H1 (cell line): ENCODE results near the gene VWF. TPM values are rescaled to one million over a fixed set of nuclear protein-coding genes. Genes with fewer than 3 reads are reported as not detected.
A peak's percentile ranks its signal among the peaks of the same experiment; 100 is the strongest.

Source experiments
- CTCF ChIA-PET: fragments of 300-600 bp; sonication (Branson Sonifier 250); formaldehyde crosslinking; loops from one replicate; lab custom pipeline; 2021; ENCODE audit not compliant: partially characterized antibody; lab: Charles Lee
- POLR2A ChIA-PET: fragments of 300-600 bp; sonication (Branson Sonifier 250); formaldehyde crosslinking; loops from one replicate; lab custom pipeline; 2021; ENCODE audit warnings: inconsistent platforms; ENCODE audit not compliant: partially characterized antibody; lab: Charles Lee
- DNase-seq, 2 experiments: peaks; one replicate each; pipeline versions ENCODE4 v3.0.0 to v3.0.0-alpha.2; 2010 to 2022; ENCODE audit warnings: low spot score in 2 of 2, low read depth in 1 of 2, mixed read lengths in 1 of 2
- FAIRE-seq: peaks from 2 replicates; lab custom pipeline; 2011; peaks lifted over from hg19 to GRCh38; lab: Jason Lieb, UNC
- H2AFZ ChIP-seq: 2 replicates; pipeline ENCODE4 v1.8.1; 2012; ENCODE audit warnings: low read length, inconsistent platforms
- H2AK5ac ChIP-seq: 2 replicates; pipeline ENCODE4 v1.6.1; 2013; ENCODE audit warnings: low read depth, low read length
- H2BK120ac ChIP-seq: replicated peaks from 2 replicates; pipeline ENCODE3; 2013; ENCODE audit warnings: low read depth, low read length, inconsistent platforms
- H2BK12ac ChIP-seq: 2 replicates; pipeline ENCODE4 v1.6.1; 2013; ENCODE audit warnings: low read depth, low read length
- H2BK15ac ChIP-seq: 2 replicates; pipeline ENCODE4 v1.6.1; 2013; ENCODE audit warnings: low read length
- H2BK20ac ChIP-seq: 2 replicates; pipeline ENCODE4 v1.6.1; 2013; ENCODE audit warnings: low read length
- H2BK5ac ChIP-seq: 2 replicates; pipeline ENCODE4 v1.6.1; 2013; ENCODE audit warnings: low read depth, low read length
- H3K14ac ChIP-seq: 2 replicates; pipeline ENCODE4 v1.6.1; 2013; ENCODE audit warnings: inconsistent platforms; ENCODE audit not compliant: insufficient read length
- H3K18ac ChIP-seq: 2 replicates; pipeline ENCODE4 v1.6.1; 2013; ENCODE audit warnings: low read length; ENCODE audit errors: extremely low read depth
- H3K23ac ChIP-seq: 2 replicates; pipeline ENCODE4 v1.6.1; 2013; ENCODE audit warnings: inconsistent platforms; ENCODE audit not compliant: insufficient read length
- H3K23me2 ChIP-seq: 2 replicates; pipeline ENCODE4 v1.6.1; 2013; ENCODE audit warnings: low read depth, low read length
- H3K27ac ChIP-seq: 2 replicates; pipeline ENCODE4 v1.6.1; 2011; ENCODE audit warnings: low read depth, low read length, inconsistent platforms
- H3K27me3 ChIP-seq, 4 experiments: replicated peaks in 1 of 4; 1 replicate in 1 of 4; 2 replicates in 3 of 4; pipeline versions ENCODE4 v1.6.1 to v1.8.1; 2011 to 2013; ENCODE audit warnings: low read length in 3 of 4, mild to moderate bottlenecking in 3 of 4, inconsistent platforms in 2 of 4, mixed read lengths in 2 of 4, moderate library complexity in 1 of 4; ENCODE audit not compliant: control insufficient read depth in 3 of 4, insufficient read depth in 3 of 4; ENCODE audit errors: extremely low read depth in 1 of 4
- H3K36me3 ChIP-seq, 4 experiments: 2 replicates each; pipeline versions ENCODE4 v1.6.1 to v1.8.1; 2011 to 2013; ENCODE audit warnings: mild to moderate bottlenecking in 4 of 4, low read length in 3 of 4, moderate library complexity in 2 of 4, control low read depth in 1 of 4, inconsistent platforms in 1 of 4; ENCODE audit not compliant: insufficient read depth in 4 of 4, control insufficient read depth in 2 of 4
- H3K4ac ChIP-seq: replicated peaks from 2 replicates; pipeline ENCODE3; 2013; ENCODE audit warnings: low read length, low read depth, mixed read lengths, inconsistent platforms; ENCODE audit not compliant: insufficient read length
- H3K4me1 ChIP-seq, 4 experiments: replicated peaks in 1 of 4; 1 replicate in 1 of 4; 2 replicates in 3 of 4; pipeline versions ENCODE4 v1.6.1 to v1.8.1; 2011 to 2013; ENCODE audit warnings: low read length in 3 of 4, inconsistent platforms in 2 of 4, mixed read lengths in 1 of 4; ENCODE audit not compliant: insufficient read depth in 4 of 4, control insufficient read depth in 3 of 4
- H3K4me2 ChIP-seq, 2 experiments: 2 replicates each; pipeline versions ENCODE4 v1.6.1 to v1.8.1; 2011 to 2013; ENCODE audit warnings: low read depth in 2 of 2, low read length in 2 of 2, control low read depth in 1 of 2, inconsistent platforms in 1 of 2, mild to moderate bottlenecking in 1 of 2; ENCODE audit not compliant: insufficient read depth in 1 of 2
- H3K4me3 ChIP-seq, 4 experiments: fragments of 200-600, 300-600 bp in 1 of 4; sonication (generic), shearing (Covaris generic), sonication (Bioruptor Twin) in 1 of 4; 2 replicates each; pipeline versions ENCODE4 v1.5.1 to v1.8.1; 2011 to 2016; ENCODE audit warnings: low read length in 4 of 4, low read depth in 3 of 4, control low read depth in 2 of 4, inconsistent platforms in 2 of 4, mild to moderate bottlenecking in 2 of 4, mixed read lengths in 1 of 4, moderate library complexity in 1 of 4; ENCODE audit not compliant: insufficient read depth in 2 of 4; ENCODE audit errors: extremely low read depth in 1 of 4
- H3K56ac ChIP-seq: replicated peaks from 2 replicates; pipeline ENCODE3; 2013; ENCODE audit warnings: low read depth, mild to moderate bottlenecking, mixed read lengths, low read length, inconsistent platforms; ENCODE audit not compliant: insufficient read length
- H3K79me1 ChIP-seq: 2 replicates; pipeline ENCODE4 v1.6.1; 2013; ENCODE audit warnings: low read depth, low read length, control low read depth
- H3K79me2 ChIP-seq, 2 experiments: 2 replicates each; pipeline versions ENCODE4 v1.6.1 to v1.8.1; 2012 to 2013; ENCODE audit warnings: low read length in 2 of 2, mild to moderate bottlenecking in 2 of 2, inconsistent platforms in 1 of 2; ENCODE audit not compliant: insufficient read depth in 2 of 2, control insufficient read depth in 1 of 2
- H3K9ac ChIP-seq, 4 experiments: replicated peaks in 1 of 4; 1 replicate in 1 of 4; 2 replicates in 3 of 4; pipeline versions ENCODE4 v1.6.1 to v1.8.1; 2011 to 2013; ENCODE audit warnings: low read depth in 3 of 4, low read length in 3 of 4, control low read depth in 2 of 4, mild to moderate bottlenecking in 2 of 4, moderate library complexity in 2 of 4, inconsistent platforms in 1 of 4; ENCODE audit errors: extremely low read depth in 1 of 4
- H3K9me3 ChIP-seq, 2 experiments: 2 replicates each; pipeline versions ENCODE4 v1.6.1 to v1.8.1; 2012 to 2013; ENCODE audit warnings: mild to moderate bottlenecking in 2 of 2, moderate library complexity in 2 of 2, control low read depth in 1 of 2, inconsistent platforms in 1 of 2, low read depth in 1 of 2, low read length in 1 of 2, mixed read lengths in 1 of 2; ENCODE audit not compliant: insufficient read depth in 2 of 2
- H4K20me1 ChIP-seq, 2 experiments: replicated peaks in 1 of 2; 2 replicates each; pipeline versions ENCODE3 to v1.8.1; 2011 to 2013; ENCODE audit warnings: inconsistent platforms in 2 of 2, low read length in 2 of 2, mild to moderate bottlenecking in 1 of 2; ENCODE audit not compliant: insufficient read depth in 2 of 2, control insufficient read depth in 1 of 2
- H4K5ac ChIP-seq: 2 replicates; pipeline ENCODE4 v1.6.1; 2013; ENCODE audit warnings: low read length, low read depth, mixed read lengths, inconsistent platforms; ENCODE audit not compliant: insufficient read length
- H4K8ac ChIP-seq: 2 replicates; pipeline ENCODE4 v1.8.0; 2013; ENCODE audit warnings: mild to moderate bottlenecking, moderate library complexity, low read length, inconsistent platforms; ENCODE audit not compliant: insufficient read depth; ENCODE audit errors: extremely low read depth
- H4K91ac ChIP-seq: replicated peaks from 2 replicates; pipeline ENCODE3; 2013; ENCODE audit warnings: low read length, mixed read lengths, inconsistent platforms; ENCODE audit not compliant: insufficient read length
- ASH2L ChIP-seq: fragments of 200-600, 300-600 bp; sonication (generic); IDR thresholded peaks from one replicate; pipeline ENCODE4 v1.7.1; 2017; ENCODE audit warnings: low read length
- HDAC6 ChIP-seq: IDR thresholded peaks from one replicate; pipeline ENCODE4 v1.7.1; 2012; ENCODE audit warnings: low read depth, mild to moderate bottlenecking, inconsistent platforms, low read length, moderate library complexity
- KDM4A ChIP-seq: IDR thresholded peaks from one replicate; pipeline ENCODE4 v1.7.1; 2012; ENCODE audit warnings: low read depth, mild to moderate bottlenecking, moderate library complexity, low read length, inconsistent platforms; ENCODE audit not compliant: severe bottlenecking
- RFX5 ChIP-seq: IDR thresholded peaks from 2 replicates; pipeline ENCODE4 v1.6.1; 2011; ENCODE audit warnings: low read depth, low read length, improper control_type of control experiment, borderline replicate concordance
- WGBS, 2 experiments: shearing (Covaris generic) in 1 of 2; methylation state at CpG; one replicate each; pipeline versions ENCODE4 v1.1.6 to v1.1.7; 2013 to 2015; ENCODE audit warnings: low lambda C conversion rate in 2 of 2, mixed read lengths in 2 of 2, inconsistent platforms in 1 of 2, low coverage in 1 of 2, missing lambda C conversion rate in 1 of 2; ENCODE audit not compliant: insufficient replicate concordance in 2 of 2, insufficient coverage in 1 of 2, insufficient read length in 1 of 2; ENCODE audit errors: extremely low coverage in 1 of 2, missing lambda C conversion rate in 1 of 2; 5-methylcytosine and 5-hydroxymethylcytosine counted together
- polyA plus RNA-seq, 7 experiments: library from polyadenylated mRNA; depleted of rRNA in 3 of 7; stranded (reverse) in 5 of 7; unstranded in 2 of 7; fragments of >200 nt in 5 of 7; fragments of 200-250 nt in 2 of 7; gene quantifications; 1 replicate in 5 of 7; 2 replicates in 1 of 7; 4 replicates in 1 of 7; pipeline versions ENCODE4 v1.2.1 to v1.2.3, GENCODE V29; 2011 to 2013; ENCODE audit warnings: missing spikeins in 2 of 7, mixed read lengths in 2 of 7
- total RNA-seq: library from RNA; stranded (reverse); fragmentation: NEBNext Ultra II Directional; extraction: Animal tissue kit (Norgen Biotek cat#: 25700); gene quantifications from 2 replicates; pipeline ENCODE4 v1.2.1, GENCODE V29; 2021

The VWF gene
- total and polyA plus RNA-seq, 2 of the 8 experiments (the other 6 are each of a cell fraction or from before 2014, with no cell fraction given): 0.39 to 0.60 TPM

- 0 out of 2 replicates have a peak overlapping the region, but pooled peaks have one; percentile 65 for H2BK15ac ChIP-seq
- H3K4me2 ChIP-seq: no peak overlapping the region
- ChIA-PET CTCF (interaction anchor here (0.6 to 7.1 kb wide), 13 partner anchors 69 to 397 kb away, joined by 3 to 36 read pairs (median 4); no protein-coding TSS in a partner anchor), POLR2A (interaction anchor here (0.9 to 1.2 kb wide), 2 partner anchors 141 to 214 kb away, joined by 3 read pairs; partner anchors contain the start of gene CD9)
- FAIRE-seq (no peak), DNase-seq (no peak)
- no peak overlapping the region for H2BK5ac ChIP-seq
- 87% methylated on average over 14 of the region's 14 CpGs; no CpG with 5 or more reads in 1 of the 2 experiments for WGBS, 2 experiments
- H3K23ac ChIP-seq: no peak overlapping the region
- peaks cover 7 to 18% (median 16%) of the 10 kb centered on the region in 4 experiments for H3K4me1 ChIP-seq
- H4K8ac ChIP-seq: no peak overlapping the region; the same call in 1 of the 2 replicates
- H4K20me1 ChIP-seq: no peaks in the 10 kb centered on the region
- H3K23me2 ChIP-seq: peaks cover 8% of the 10 kb centered on the region; the same call in 1 of the 2 replicates
- TF ChIP-seq KDM4A (no peak), RFX5 (no peak), ASH2L (no peak), HDAC6 (no peak)
- no peak overlapping the region for H2BK120ac ChIP-seq
- no peak overlapping the region for H3K9ac ChIP-seq
- no peaks in the 10 kb centered on the region for H3K79me2 ChIP-seq
- no peak overlapping the region for H3K14ac ChIP-seq
- H3K79me1 ChIP-seq: no peaks in the 10 kb centered on the region
- no peak overlapping the region for H3K56ac ChIP-seq
- H2BK20ac ChIP-seq: no peak overlapping the region; the same call in 1 of the 2 replicates
- no peaks in the 10 kb centered on the region for H3K36me3 ChIP-seq
- no peak overlapping the region for H2AK5ac ChIP-seq
- no peak overlapping the region for H3K27ac ChIP-seq
- H3K27me3 ChIP-seq: peaks cover 0 to 16% (median 10%) of the 10 kb centered on the region in 4 experiments; a peak in 5 of 7 replicates
- H4K5ac ChIP-seq: no peak overlapping the region
- no peak overlapping the region for H3K4me3 ChIP-seq
- no peak overlapping the region for H2AFZ ChIP-seq
- H3K18ac ChIP-seq: no peak overlapping the region
- no peak overlapping the region for H3K4ac ChIP-seq
- no peaks in the 10 kb centered on the region for H3K9me3 ChIP-seq
- no peak overlapping the region for H4K91ac ChIP-seq
- no peak overlapping the region; the same call in 1 of the 2 replicates for H2BK12ac ChIP-seq
These were observed 64.5 kb downstream of the VWF start for GRCh38 chr12:6059860-6060565.
